ENCODE results near the gene CALML4. TPM values are rescaled to one million over a fixed set of nuclear protein-coding genes. Genes with fewer than 3 reads are reported as not detected.

Gene CALML4
- polyA plus RNA-seq, 1 donor (not counting 4 experiments of a cell fraction or from before 2014, with no cell fraction given) = 7.0 TPM

DNA sequence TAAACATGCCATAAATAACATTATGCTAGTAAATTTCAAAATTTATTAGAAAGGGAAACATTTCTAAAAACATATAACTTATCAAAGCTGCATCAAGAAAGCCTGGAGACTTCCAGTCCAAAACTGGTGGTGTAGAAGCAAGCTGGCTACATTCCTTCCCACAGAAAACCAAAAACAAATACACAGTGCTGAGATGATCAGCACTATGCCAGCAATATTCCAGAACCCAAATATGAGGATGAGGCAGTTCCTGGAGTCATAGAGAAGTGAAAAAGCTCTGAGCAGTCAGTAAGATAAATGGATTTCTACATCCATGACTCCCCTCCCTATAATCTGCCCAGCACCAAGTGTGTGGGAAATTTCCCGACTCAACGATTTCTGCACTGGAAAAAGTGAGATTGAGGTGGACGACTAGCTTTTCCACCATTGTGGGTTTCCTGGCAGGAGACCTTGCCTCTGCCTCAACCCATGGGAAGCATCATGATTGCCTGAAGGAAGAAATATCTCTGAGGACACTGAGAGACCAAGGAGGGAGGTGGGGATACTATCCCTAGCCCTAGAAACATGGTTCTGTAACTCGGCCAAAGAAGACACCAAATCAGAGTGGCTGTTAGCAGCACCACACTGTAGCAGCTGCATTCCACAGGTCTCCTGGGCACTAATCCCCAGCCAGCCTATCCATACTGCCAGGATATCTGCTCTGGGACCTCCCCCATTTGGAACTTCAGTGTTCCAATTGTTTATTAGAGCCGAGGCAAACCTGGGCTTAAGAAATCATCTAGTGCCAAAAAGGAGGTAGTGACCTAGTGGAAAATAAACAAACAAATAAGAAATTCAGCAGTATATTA lies 36.2 kb upstream of the CALML4 start:
- dilution Hi-C loops (cut with MboI; ENCODE audit: extremely low pct_ligation_motif_present, low sequenced_read_pairs) = no loop called here

DNA sequence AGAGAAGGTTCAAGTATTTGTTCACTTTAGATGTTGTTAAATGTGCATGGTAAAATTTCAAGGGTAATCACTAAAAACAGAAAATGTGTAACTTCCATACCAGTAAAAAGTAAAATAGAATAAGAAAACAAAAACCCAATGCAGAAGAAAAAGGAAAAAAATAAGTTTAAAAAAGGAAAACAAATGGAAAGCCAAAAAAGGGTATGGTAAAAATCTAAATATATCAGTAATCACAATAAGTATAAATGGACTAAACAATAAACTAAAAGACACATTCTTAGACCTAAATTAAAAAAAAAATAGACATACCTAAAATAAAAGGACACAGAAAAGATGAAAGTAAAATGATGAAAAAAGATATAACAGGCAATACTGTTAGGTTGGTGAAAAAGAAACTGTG lies 33.9 kb upstream of the CALML4 start:
- FAIRE-seq = no peak
- H4K20me1 ChIP-seq (ENCODE audit: control insufficient read depth, extremely low read depth, insufficient read depth, low read length) = no peaks in the 10 kb centered on the region
- H3K27ac ChIP-seq (ENCODE audit: control insufficient read depth, insufficient read depth, low read length) = no peak overlapping the region
- H3K9me3 ChIP-seq (ENCODE audit: control insufficient read depth, low read depth, low read length) = no peaks in the 10 kb centered on the region
- H3K4me2 ChIP-seq (ENCODE audit: control insufficient read depth, extremely low read depth, insufficient read depth, low read depth, low read length) = no peak overlapping the region
- DNase-seq (ENCODE audit: low read depth, low spot score) = no peak
- H2AFZ ChIP-seq (ENCODE audit: control insufficient read depth, low read length) = no peak overlapping the region
- H3K4me1 ChIP-seq (ENCODE audit: control insufficient read depth, extremely low read depth, insufficient read depth, low read length) = no peaks in the 10 kb centered on the region
- H3K27me3 ChIP-seq (ENCODE audit: control insufficient read depth, extremely low read depth, insufficient read depth, low read length) = no peaks in the 10 kb centered on the region
- dilution Hi-C loops (cut with MboI; ENCODE audit: extremely low pct_ligation_motif_present, low sequenced_read_pairs) = no loop called here
- H3K9me1 ChIP-seq (ENCODE audit: control insufficient read depth, extremely low read depth, insufficient read depth, low read length) = no peaks in the 10 kb centered on the region
- H3K4me3 ChIP-seq (ENCODE audit: control insufficient read depth in 2 of 3, extremely low read depth in 1 of 3, insufficient read depth in 2 of 3, low read depth in 1 of 3, low read length in 3 of 3) = no peak overlapping the region
- H3K79me2 ChIP-seq (ENCODE audit: control insufficient read depth, insufficient read depth, low read length) = no peaks in the 10 kb centered on the region
- H3K9ac ChIP-seq (ENCODE audit: control insufficient read depth, extremely low read depth, insufficient read depth, low read length) = no peak overlapping the region
- no peaks in the 10 kb centered on the region for H3K36me3 ChIP-seq (ENCODE audit: control insufficient read depth in 2 of 2, extremely low read depth in 1 of 2, insufficient read depth in 2 of 2, low read length in 2 of 2)
- TF ChIP-seq, protein P1, sequence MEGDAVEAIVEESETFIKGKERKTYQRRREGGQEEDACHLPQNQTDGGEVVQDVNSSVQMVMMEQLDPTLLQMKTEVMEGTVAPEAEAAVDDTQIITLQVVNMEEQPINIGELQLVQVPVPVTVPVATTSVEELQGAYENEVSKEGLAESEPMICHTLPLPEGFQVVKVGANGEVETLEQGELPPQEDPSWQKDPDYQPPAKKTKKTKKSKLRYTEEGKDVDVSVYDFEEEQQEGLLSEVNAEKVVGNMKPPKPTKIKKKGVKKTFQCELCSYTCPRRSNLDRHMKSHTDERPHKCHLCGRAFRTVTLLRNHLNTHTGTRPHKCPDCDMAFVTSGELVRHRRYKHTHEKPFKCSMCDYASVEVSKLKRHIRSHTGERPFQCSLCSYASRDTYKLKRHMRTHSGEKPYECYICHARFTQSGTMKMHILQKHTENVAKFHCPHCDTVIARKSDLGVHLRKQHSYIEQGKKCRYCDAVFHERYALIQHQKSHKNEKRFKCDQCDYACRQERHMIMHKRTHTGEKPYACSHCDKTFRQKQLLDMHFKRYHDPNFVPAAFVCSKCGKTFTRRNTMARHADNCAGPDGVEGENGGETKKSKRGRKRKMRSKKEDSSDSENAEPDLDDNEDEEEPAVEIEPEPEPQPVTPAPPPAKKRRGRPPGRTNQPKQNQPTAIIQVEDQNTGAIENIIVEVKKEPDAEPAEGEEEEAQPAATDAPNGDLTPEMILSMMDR (optimal IDR thresholded peaks at IDR 0.05 in 1 of 3, IDR thresholded peaks at IDR 0.05 in 1 of 3, conservative IDR thresholded peaks at IDR 0.05 in 1 of 3; ENCODE audit: extremely low read depth in 1 of 3, insufficient read depth in 2 of 3, low read length in 3 of 3) = no peak
- no peak for TF ChIP-seq EZH2 (IDR thresholded peaks at IDR 0.05; ENCODE audit: low read length)

More for the DNA sequence above, 36.2 kb upstream of the CALML4 start:
- Histone ChIP-seq H3K9ac (ENCODE audit: control insufficient read depth, extremely low read depth, insufficient read depth, low read length) (no peak overlapping the region), H3K9me1 (ENCODE audit: control insufficient read depth, extremely low read depth, insufficient read depth, low read length) (no peaks in the 10 kb centered on the region), H2AFZ (ENCODE audit: control insufficient read depth, low read length) (no peak overlapping the region), H3K79me2 (ENCODE audit: control insufficient read depth, insufficient read depth, low read length) (no peaks in the 10 kb centered on the region), H3K27me3 (ENCODE audit: control insufficient read depth, extremely low read depth, insufficient read depth, low read length) (no peaks in the 10 kb centered on the region), H3K4me1 (ENCODE audit: control insufficient read depth, extremely low read depth, insufficient read depth, low read length) (no peaks in the 10 kb centered on the region), H3K36me3 (ENCODE audit: control insufficient read depth in 2 of 2, extremely low read depth in 1 of 2, insufficient read depth in 2 of 2, low read length in 2 of 2) (no peaks in the 10 kb centered on the region), H3K4me3 (ENCODE audit: control insufficient read depth in 2 of 3, extremely low read depth in 1 of 3, insufficient read depth in 2 of 3, low read depth in 1 of 3, low read length in 3 of 3) (no peak overlapping the region), H3K9me3 (ENCODE audit: control insufficient read depth, low read depth, low read length) (no peaks in the 10 kb centered on the region), H3K4me2 (ENCODE audit: control insufficient read depth, extremely low read depth, insufficient read depth, low read depth, low read length) (no peak overlapping the region), H3K27ac (ENCODE audit: control insufficient read depth, insufficient read depth, low read length) (no peak overlapping the region), H4K20me1 (ENCODE audit: control insufficient read depth, extremely low read depth, insufficient read depth, low read length) (no peaks in the 10 kb centered on the region)
- DNase-seq (ENCODE audit: low read depth, low spot score) (no peak), FAIRE-seq (no peak)
- TF ChIP-seq EZH2 (IDR thresholded peaks at IDR 0.05; ENCODE audit: low read length) = no peak
- TF ChIP-seq, protein P1 (optimal IDR thresholded peaks at IDR 0.05 in 1 of 3, IDR thresholded peaks at IDR 0.05 in 1 of 3, conservative IDR thresholded peaks at IDR 0.05 in 1 of 3; ENCODE audit: extremely low read depth in 1 of 3, insufficient read depth in 2 of 3, low read length in 3 of 3) = no peak

Data from keratinocyte (primary cell).